Measurements from ENCODE around the gene IPO13.

DNA sequence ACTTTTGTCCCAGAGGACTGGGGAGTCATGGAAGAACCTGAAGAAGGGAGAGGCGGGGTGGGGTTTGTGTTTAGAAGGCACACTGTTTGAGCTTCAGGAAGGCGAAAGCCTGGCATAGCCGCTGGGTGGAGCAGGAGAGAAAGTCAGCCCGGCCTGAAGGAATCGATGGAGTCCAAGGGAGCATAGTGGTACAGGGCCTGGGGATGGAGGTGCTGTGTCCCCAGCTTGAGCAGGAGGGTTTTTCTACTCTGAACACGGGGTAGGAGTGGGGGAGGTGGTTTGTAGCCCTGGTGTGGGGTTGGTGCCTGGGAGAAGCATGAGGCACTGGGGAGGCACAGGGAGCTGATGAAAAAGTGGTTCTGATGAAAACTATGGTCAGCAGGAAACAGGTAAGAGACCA lies 40.0 kb downstream of the IPO13 start:
- TF ChIP-seq, protein P1, sequence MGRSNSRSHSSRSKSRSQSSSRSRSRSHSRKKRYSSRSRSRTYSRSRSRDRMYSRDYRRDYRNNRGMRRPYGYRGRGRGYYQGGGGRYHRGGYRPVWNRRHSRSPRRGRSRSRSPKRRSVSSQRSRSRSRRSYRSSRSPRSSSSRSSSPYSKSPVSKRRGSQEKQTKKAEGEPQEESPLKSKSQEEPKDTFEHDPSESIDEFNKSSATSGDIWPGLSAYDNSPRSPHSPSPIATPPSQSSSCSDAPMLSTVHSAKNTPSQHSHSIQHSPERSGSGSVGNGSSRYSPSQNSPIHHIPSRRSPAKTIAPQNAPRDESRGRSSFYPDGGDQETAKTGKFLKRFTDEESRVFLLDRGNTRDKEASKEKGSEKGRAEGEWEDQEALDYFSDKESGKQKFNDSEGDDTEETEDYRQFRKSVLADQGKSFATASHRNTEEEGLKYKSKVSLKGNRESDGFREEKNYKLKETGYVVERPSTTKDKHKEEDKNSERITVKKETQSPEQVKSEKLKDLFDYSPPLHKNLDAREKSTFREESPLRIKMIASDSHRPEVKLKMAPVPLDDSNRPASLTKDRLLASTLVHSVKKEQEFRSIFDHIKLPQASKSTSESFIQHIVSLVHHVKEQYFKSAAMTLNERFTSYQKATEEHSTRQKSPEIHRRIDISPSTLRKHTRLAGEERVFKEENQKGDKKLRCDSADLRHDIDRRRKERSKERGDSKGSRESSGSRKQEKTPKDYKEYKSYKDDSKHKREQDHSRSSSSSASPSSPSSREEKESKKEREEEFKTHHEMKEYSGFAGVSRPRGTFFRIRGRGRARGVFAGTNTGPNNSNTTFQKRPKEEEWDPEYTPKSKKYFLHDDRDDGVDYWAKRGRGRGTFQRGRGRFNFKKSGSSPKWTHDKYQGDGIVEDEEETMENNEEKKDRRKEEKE (IDR thresholded peaks at IDR 0.05), result no peak
- TF ChIP-seq, protein P2, sequence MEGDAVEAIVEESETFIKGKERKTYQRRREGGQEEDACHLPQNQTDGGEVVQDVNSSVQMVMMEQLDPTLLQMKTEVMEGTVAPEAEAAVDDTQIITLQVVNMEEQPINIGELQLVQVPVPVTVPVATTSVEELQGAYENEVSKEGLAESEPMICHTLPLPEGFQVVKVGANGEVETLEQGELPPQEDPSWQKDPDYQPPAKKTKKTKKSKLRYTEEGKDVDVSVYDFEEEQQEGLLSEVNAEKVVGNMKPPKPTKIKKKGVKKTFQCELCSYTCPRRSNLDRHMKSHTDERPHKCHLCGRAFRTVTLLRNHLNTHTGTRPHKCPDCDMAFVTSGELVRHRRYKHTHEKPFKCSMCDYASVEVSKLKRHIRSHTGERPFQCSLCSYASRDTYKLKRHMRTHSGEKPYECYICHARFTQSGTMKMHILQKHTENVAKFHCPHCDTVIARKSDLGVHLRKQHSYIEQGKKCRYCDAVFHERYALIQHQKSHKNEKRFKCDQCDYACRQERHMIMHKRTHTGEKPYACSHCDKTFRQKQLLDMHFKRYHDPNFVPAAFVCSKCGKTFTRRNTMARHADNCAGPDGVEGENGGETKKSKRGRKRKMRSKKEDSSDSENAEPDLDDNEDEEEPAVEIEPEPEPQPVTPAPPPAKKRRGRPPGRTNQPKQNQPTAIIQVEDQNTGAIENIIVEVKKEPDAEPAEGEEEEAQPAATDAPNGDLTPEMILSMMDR (IDR thresholded peaks at IDR 0.05 in 2 of 3, conservative IDR thresholded peaks at IDR 0.05 in 1 of 3; ENCODE audit: control insufficient read depth in 2 of 3, extremely low read depth in 1 of 3, insufficient read depth in 1 of 3, low read depth in 3 of 3, low read length in 3 of 3), result no peak
- TF ChIP-seq, protein P3, sequence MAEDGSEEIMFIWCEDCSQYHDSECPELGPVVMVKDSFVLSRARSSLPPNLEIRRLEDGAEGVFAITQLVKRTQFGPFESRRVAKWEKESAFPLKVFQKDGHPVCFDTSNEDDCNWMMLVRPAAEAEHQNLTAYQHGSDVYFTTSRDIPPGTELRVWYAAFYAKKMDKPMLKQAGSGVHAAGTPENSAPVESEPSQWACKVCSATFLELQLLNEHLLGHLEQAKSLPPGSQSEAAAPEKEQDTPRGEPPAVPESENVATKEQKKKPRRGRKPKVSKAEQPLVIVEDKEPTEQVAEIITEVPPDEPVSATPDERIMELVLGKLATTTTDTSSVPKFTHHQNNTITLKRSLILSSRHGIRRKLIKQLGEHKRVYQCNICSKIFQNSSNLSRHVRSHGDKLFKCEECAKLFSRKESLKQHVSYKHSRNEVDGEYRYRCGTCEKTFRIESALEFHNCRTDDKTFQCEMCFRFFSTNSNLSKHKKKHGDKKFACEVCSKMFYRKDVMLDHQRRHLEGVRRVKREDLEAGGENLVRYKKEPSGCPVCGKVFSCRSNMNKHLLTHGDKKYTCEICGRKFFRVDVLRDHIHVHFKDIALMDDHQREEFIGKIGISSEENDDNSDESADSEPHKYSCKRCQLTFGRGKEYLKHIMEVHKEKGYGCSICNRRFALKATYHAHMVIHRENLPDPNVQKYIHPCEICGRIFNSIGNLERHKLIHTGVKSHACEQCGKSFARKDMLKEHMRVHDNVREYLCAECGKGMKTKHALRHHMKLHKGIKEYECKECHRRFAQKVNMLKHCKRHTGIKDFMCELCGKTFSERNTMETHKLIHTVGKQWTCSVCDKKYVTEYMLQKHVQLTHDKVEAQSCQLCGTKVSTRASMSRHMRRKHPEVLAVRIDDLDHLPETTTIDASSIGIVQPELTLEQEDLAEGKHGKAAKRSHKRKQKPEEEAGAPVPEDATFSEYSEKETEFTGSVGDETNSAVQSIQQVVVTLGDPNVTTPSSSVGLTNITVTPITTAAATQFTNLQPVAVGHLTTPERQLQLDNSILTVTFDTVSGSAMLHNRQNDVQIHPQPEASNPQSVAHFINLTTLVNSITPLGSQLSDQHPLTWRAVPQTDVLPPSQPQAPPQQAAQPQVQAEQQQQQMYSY (CRISPR knock-in tag; IDR thresholded peaks at IDR 0.05), result no peak
- TF ChIP-seq RCOR1 (conservative IDR thresholded peaks at IDR 0.05; ENCODE audit: low read depth, low read length) (no peak), TAF1 (IDR thresholded peaks at IDR 0.05; ENCODE audit: borderline replicate concordance, low read depth, low read length) (no peak)
- TF ChIP-seq, protein P4, sequence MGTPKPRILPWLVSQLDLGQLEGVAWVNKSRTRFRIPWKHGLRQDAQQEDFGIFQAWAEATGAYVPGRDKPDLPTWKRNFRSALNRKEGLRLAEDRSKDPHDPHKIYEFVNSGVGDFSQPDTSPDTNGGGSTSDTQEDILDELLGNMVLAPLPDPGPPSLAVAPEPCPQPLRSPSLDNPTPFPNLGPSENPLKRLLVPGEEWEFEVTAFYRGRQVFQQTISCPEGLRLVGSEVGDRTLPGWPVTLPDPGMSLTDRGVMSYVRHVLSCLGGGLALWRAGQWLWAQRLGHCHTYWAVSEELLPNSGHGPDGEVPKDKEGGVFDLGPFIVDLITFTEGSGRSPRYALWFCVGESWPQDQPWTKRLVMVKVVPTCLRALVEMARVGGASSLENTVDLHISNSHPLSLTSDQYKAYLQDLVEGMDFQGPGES (IDR thresholded peaks at IDR 0.05), result no peak
- TF ChIP-seq, protein P5, sequence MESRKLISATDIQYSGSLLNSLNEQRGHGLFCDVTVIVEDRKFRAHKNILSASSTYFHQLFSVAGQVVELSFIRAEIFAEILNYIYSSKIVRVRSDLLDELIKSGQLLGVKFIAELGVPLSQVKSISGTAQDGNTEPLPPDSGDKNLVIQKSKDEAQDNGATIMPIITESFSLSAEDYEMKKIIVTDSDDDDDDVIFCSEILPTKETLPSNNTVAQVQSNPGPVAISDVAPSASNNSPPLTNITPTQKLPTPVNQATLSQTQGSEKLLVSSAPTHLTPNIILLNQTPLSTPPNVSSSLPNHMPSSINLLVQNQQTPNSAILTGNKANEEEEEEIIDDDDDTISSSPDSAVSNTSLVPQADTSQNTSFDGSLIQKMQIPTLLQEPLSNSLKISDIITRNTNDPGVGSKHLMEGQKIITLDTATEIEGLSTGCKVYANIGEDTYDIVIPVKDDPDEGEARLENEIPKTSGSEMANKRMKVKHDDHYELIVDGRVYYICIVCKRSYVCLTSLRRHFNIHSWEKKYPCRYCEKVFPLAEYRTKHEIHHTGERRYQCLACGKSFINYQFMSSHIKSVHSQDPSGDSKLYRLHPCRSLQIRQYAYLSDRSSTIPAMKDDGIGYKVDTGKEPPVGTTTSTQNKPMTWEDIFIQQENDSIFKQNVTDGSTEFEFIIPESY (IDR thresholded peaks at IDR 0.05), result no peak

Measured in GM12878 (cell line).